Epithelial cell of prostate (primary cell): Measurements from ENCODE around the gene SUZ12.
"Not testable (repeated sequence)": the region's sequence is repeated elsewhere in the genome, so short reads cannot be mapped to it uniquely, and the experiment has no call there.

Experiments
- DNase-seq: peaks from one replicate; pipeline ENCODE4 v3.0.0-alpha.2; 2011; ENCODE audit warnings: low read depth, low spot score
- H3K27ac ChIP-seq: fragments of 450-650 bp; 2 replicates; pipeline ENCODE4 v1.5.1; 2017; ENCODE audit warnings: mild to moderate bottlenecking

SUZ12 gene

DNA sequence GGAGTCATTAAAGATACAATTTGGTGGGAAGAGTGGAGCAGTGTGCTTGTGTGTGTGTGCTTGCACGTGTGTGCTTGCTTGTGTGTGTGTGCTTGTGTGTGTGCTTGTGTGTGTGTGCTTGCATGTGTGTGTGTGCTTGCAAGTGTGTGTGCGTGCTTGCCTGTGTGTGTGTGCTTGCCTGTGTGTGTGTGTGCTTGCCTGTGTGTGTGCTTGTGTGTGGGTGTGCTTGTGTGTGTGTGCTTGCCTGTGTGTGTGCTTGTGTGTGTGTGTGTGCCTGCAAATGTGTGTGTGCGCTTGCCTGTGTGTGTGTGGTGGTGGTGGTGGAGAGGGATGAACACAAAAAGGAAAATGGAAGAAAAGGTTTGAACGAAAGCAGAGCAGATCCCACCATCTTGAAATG lies 90.5 kb downstream of the SUZ12 start:
- H3K27ac ChIP-seq, DNase-seq: not testable (repeated sequence)

- no peak for DNase-seq
Measured at GRCh38 chr17:32033223-32033622, 96.4 kb downstream of the SUZ12 start.

DNA sequence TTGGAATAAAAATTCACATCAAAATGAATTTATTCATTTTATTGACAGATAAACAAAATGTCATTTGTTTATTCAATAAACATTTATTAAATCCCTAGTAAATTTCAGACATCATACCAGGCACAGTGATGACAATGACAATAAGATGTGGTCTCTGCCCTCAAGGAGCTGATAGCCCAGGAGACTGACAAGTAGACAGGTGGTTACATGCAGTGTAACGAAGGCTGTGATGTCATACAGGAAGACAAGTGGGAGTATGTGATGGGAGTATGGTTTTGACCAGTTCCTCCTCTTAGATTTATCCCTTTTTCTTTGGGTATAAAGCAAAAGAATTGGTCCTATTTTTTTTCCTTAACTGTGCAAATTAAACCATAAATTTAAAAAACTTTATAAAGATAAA lies 97.0 kb downstream of the SUZ12 start:
- not testable (repeated sequence) for DNase-seq, H3K27ac ChIP-seq

More at GRCh38 chr17:32033223-32033622, 96.4 kb downstream of the SUZ12 start:
- H3K27ac ChIP-seq, result no peak overlapping the region

DNA sequence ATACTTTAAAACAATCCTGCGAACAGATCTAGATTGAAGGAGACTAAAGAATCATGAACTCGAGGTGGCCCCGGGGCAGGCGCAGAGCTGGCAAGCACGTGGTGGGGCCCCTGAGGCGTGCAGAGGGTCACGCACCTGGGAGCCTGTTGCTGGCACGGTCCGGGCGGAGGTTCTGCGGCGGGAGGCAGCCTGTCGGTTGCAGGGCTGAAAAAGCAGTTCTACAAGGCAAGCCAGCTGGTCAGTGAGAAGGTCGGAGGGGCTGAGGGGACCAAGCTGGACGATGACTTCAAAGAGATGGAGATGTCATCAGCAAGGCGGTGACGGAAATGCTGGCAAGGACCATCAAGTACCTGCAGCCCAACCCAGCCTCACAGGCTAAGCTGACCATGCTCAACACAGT lies 103.4 kb downstream of the SUZ12 start:
- DNase-seq, H3K27ac ChIP-seq: not testable (repeated sequence)

DNA sequence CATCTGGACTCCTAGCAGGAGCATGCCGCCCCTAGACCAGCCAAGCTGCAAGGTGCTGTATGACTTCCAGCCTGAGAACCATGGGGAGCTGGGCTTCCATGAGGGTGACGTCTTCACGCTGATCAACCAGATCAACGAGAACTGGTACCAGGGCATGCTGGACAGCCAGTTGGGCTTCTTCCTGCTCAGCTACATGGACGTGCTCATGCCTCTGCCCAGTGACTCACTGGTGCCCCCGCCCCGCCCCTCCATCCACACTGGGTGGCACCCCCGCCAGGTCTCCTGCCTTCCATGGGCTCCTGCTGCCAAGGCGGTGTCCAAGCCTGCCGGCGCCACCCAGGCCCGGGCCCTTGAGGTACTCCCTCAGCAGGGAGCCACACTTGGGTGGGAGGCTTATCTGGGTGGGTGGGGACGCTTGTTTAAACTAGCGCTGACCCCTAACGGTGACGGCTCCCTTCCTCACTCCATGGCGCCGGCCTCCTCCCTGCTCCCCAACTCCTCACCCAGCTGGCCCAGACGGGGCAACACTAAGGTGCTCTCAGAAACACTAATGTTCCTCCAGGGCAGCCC lies 104.6 kb downstream of the SUZ12 start:
- not testable (repeated sequence) for H3K27ac ChIP-seq, DNase-seq

DNA sequence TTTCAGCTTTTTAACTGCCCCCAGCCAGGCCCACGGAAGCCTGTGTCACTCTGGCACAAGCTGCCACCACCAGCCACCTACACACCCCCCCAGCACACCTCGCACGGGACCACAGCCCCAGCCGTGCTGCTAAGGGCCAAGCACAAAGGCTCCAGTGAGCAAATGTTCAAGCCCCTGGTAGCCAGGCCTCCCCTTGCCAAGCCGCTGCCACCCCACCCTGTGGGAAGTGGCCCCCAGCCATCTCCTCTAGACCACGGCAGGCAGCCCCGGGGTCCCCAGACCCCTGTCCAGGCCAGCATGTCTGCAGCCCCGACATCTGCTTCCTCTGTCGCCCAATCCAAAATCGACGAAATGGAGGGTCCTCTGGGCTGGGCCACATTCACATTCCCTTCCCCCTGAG lies 105.5 kb downstream of the SUZ12 start:
- DNase-seq, H3K27ac ChIP-seq: not testable (repeated sequence)

DNA sequence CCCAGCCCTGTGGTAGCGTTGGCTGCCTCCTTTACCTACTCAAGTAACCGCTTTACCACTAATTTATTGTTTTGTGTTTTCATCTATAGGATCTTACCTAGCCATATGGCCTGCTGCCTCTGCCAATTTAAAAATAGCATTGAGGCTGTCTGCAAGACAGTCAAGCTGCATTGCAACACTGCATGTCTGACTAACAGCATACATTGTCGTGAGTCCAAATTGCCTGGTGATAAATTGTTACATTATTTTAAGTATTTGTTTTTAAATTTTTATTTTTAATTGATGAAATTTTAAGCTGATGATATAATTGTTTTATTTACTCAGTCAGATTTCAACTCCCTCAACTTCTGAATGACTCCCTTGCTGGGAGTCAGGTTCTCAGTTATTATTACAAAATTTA lies 108.8 kb downstream of the SUZ12 start:
- DNase-seq, H3K27ac ChIP-seq: not testable (repeated sequence)

DNA sequence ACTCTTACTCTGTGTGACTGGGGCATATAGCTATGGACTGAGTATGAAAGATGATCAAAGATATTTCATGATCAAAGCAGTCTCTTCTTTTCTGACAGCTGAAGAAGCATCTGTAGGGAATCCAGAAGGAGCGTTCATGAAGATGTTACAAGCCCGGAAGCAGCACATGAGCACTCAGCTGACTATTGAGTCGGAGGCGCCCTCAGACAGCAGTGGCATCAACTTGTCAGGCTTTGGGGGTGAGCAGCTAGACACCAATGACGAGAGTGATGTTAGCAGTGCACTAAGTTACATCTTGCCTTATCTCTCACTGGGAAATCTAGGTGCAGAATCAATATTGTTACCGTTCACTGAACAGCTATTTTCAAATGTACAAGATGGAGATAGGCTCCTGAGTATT lies 110.9 kb downstream of the SUZ12 start:
- DNase-seq, result not testable (repeated sequence)

More for the DNA sequence above, 110.9 kb downstream of the SUZ12 start:
- H3K27ac ChIP-seq, result not testable (repeated sequence)
